HG02981 (cell line): Measurements from ENCODE around the gene PHF21B.

Experiments used
- ATAC-seq: cut with Tn5 transposase; IDR thresholded peaks from one replicate; pipeline ENCODE4 v1.9.1; 2021; ENCODE audit warnings: mild to moderate bottlenecking, moderate library complexity; ENCODE audit not compliant: unreplicated experiment

The PHF21B gene

GRCh38 chr22:44898236-44898635 lies 111.6 kb downstream of the PHF21B start:
- ATAC-seq = no peak

GRCh38 chr22:44895296-44896055 lies 114.3 kb downstream of the PHF21B start:
- no peak for ATAC-seq

- ATAC-seq = no peak
Measured at GRCh38 chr22:44894782-44895181, 115.0 kb downstream of the PHF21B start.

GRCh38 chr22:44894321-44894720 lies 115.5 kb downstream of the PHF21B start:
- no peak for ATAC-seq

- ATAC-seq = no peak
Measured at GRCh38 chr22:44893731-44894080, 116.1 kb downstream of the PHF21B start.

- no peak for ATAC-seq
Measured at GRCh38 chr22:44892803-44893730, 116.7 kb downstream of the PHF21B start.

GRCh38 chr22:44892243-44892642 lies 117.6 kb downstream of the PHF21B start:
- no peak for ATAC-seq

GRCh38 chr22:44891791-44892190 lies 118.0 kb downstream of the PHF21B start:
- no peak for ATAC-seq

- no peak for ATAC-seq
Measured at GRCh38 chr22:44891293-44891747, 118.5 kb downstream of the PHF21B start.

GRCh38 chr22:44890416-44891292 lies 119.2 kb downstream of the PHF21B start:
- ATAC-seq = no peak

GRCh38 chr22:44889255-44889878 lies 120.4 kb downstream of the PHF21B start:
- ATAC-seq = no peak

GRCh38 chr22:44888491-44889254 lies 121.1 kb downstream of the PHF21B start:
- no peak for ATAC-seq

GRCh38 chr22:44887941-44888366 lies 121.9 kb downstream of the PHF21B start:
- no peak for ATAC-seq

GRCh38 chr22:44885806-44886360 lies 123.9 kb downstream of the PHF21B start:
- ATAC-seq = no peak

GRCh38 chr22:44884968-44885805 lies 124.6 kb downstream of the PHF21B start:
- ATAC-seq = no peak

GRCh38 chr22:44884562-44884961 lies 125.2 kb downstream of the PHF21B start:
- no peak for ATAC-seq

- ATAC-seq = no peak
Measured at GRCh38 chr22:44883011-44883421, 126.8 kb downstream of the PHF21B start.

- ATAC-seq = no peak
Measured at GRCh38 chr22:44882226-44882905, 127.4 kb downstream of the PHF21B start.
